Measurements from ENCODE around the gene CACNA1C. TPM values are rescaled to one million over a fixed set of nuclear protein-coding genes. Genes with fewer than 3 reads are reported as not detected.

The CACNA1C gene
- total and polyA plus RNA-seq, 2 of the 4 experiments (the other 2 are of a cell fraction) = 1.6 to 2.6 TPM

- H2AK5ac ChIP-seq (ENCODE audit: low read depth, low read length) = peak overlapping the region; percentile 56; the same call in 1 of the 2 replicates
- no peak overlapping the region for H3K23ac ChIP-seq (ENCODE audit: low read depth, low read length)
- H3K9ac ChIP-seq (ENCODE audit: low read depth, low read length) = no peak overlapping the region
- no peak overlapping the region for H4K5ac ChIP-seq (ENCODE audit: low read depth, low read length)
- peaks cover 15% of the 10 kb centered on the region for H3K4me1 ChIP-seq (ENCODE audit: control insufficient read depth, insufficient read depth, low read length)
- no peak overlapping the region for H2BK5ac ChIP-seq (ENCODE audit: low read depth, low read length, poor library complexity, severe bottlenecking)
- H3K9me3 ChIP-seq (ENCODE audit: control insufficient read depth, insufficient read depth, low read length) = no peaks in the 10 kb centered on the region
- H3K56ac ChIP-seq (ENCODE audit: extremely low read depth, insufficient read depth, low read length) = no peak overlapping the region
- no peak overlapping the region for H4K8ac ChIP-seq (ENCODE audit: low read depth in 2 of 2, low read length in 2 of 2)
- H3K4me3 ChIP-seq (ENCODE audit: insufficient read depth, low read depth, low read length) = no peak overlapping the region
- H3K18ac ChIP-seq (ENCODE audit: low read depth, low read length) = no peak overlapping the region
- no peaks in the 10 kb centered on the region for H3K27me3 ChIP-seq (ENCODE audit: control insufficient read depth, insufficient read depth, low read length)
- intact Hi-C loops (cut with micrococcal nuclease) (no loop called here), dilution Hi-C loops (cut with HindIII; ENCODE audit: low sequenced_read_pairs, unreplicated experiment) (no loop called here), in situ Hi-C loops (cut with MboI; ENCODE audit: low sequenced_read_pairs) (no loop called here)
- no peaks in the 10 kb centered on the region for H4K20me1 ChIP-seq (ENCODE audit: insufficient read depth, low read length)
- no peaks in the 10 kb centered on the region for H3K36me3 ChIP-seq (ENCODE audit: control insufficient read depth, insufficient read depth, low read length)
- no peak overlapping the region for H2BK20ac ChIP-seq (ENCODE audit: low read depth, low read length)
- no peak overlapping the region for H2AK9ac ChIP-seq (replicated peaks; ENCODE audit: low read depth, low read length, poor library complexity)
- no peaks in the 10 kb centered on the region for H3K79me1 ChIP-seq (ENCODE audit: low read depth in 1 of 2, low read length in 2 of 2)
- peaks cover 9% of the 10 kb centered on the region for H3K9me1 ChIP-seq (ENCODE audit: insufficient read depth, low read length)
- no peak overlapping the region for H2BK120ac ChIP-seq (ENCODE audit: low read depth, low read length)
- H3K4me2 ChIP-seq (ENCODE audit: low read depth, low read length) = no peak overlapping the region
- no peak overlapping the region for H4K91ac ChIP-seq (ENCODE audit: insufficient read depth, low read depth, low read length)
- ATAC-seq (ENCODE audit: low read depth) (no peak), DNase-seq (peak; percentile 9)
- no peak overlapping the region for H2AFZ ChIP-seq (replicated peaks; ENCODE audit: low read length, poor library complexity)
- H3K14ac ChIP-seq (replicated peaks; ENCODE audit: low read depth, low read length) = no peak overlapping the region
- no peak overlapping the region for H3K27ac ChIP-seq (ENCODE audit: insufficient read depth, low read length)
- TF ChIP-seq FOS (IDR thresholded peaks at IDR 0.05; ENCODE audit: low read depth, low read length) (no peak), BHLHE40 (IDR thresholded peaks at IDR 0.05; ENCODE audit: low read depth, low read length) (no peak), MAFK (IDR thresholded peaks at IDR 0.05; ENCODE audit: low read depth, low read length) (no peak), NFE2L2 (IDR thresholded peaks at IDR 0.05; ENCODE audit: low read depth, low read length) (no peak)
- WGBS, 2 experiments (ENCODE audit: extremely low coverage in 2 of 2, insufficient read length in 1 of 2) = no CpG with 5 or more reads among the region's 7 CpGs
- ChIA-PET CTCF (interaction anchor here (2.0 kb wide), 1 partner anchor 11 kb away, joined by 6 read pairs; no protein-coding TSS in a partner anchor), POLR2A (ENCODE audit: unreplicated experiment) (interaction anchor here (0.5 kb wide), 1 partner anchor 19 kb away, joined by 4 read pairs; no protein-coding TSS in a partner anchor)
- H2BK15ac ChIP-seq (ENCODE audit: low read depth, low read length) = peak overlapping the region; percentile 14; the same call in 1 of the 3 replicates
- 0 out of 2 replicates have a peak overlapping the region, but pooled peaks have one; percentile 53 for H3K4ac ChIP-seq (ENCODE audit: low read depth, low read length)
- BruUV-seq (replicated peaks) = no TSS peak
Measured at GRCh38 chr12:2011643-2012607, 40.9 kb upstream of the CACNA1C start.

Data from IMR-90 (cell line).